Measurements from ENCODE around the gene NDST3. TPM values are rescaled to one million over a fixed set of nuclear protein-coding genes. Genes with fewer than 3 reads are reported as not detected.

NDST3 gene
- total and polyA plus RNA-seq, 9 donors, result 0.03 to 0.20 (median 0.07) TPM; not detected in 3

DNA sequence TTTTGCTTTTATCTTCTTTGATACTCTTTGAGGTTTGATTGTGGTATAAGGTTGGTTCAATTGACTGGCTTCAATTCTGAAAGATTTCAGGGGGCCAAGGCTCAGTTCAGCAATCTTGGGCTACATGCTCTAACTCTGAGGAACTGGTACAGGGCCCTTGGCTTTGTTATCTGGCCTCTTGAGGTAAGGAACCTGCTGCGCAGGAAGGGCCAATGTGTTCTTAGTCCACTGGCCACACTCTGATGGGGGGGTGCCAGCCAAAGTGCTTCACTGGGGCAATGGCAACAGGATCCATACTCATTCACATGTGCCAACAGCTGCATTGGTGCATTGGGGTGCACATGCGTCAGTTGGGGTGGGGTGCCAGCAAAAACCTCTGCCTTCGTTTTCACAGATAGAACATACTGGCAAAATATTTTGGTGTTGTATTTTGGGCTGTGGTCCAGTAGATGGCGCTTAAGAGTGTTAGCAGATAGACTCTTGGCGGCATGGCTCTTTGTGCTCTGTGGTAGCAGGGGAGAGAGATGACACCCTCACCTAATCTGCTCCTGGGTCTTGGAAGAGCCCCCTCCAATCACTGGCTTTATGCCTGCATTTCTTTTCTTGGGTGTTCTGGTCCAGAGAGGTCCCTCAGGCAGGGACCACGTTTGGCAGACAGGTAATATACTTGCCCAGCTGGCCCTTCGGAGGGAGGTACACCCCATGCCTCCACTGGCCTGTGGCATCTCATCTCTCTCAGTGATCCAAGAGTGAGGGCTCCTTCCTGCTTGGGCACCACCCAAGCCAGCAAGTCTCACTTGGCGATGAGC lies 42.9 kb downstream of the NDST3 start:
- 91% methylated on average over 4 of the region's 8 CpGs for WGBS (ENCODE audit: insufficient coverage)
- peaks cover 7% of the 10 kb centered on the region for H3K9me3 ChIP-seq (replicated peaks; ENCODE audit: control insufficient read depth, low read depth, low read length)
- H3K27ac ChIP-seq (ENCODE audit: low read length), result no peak overlapping the region
- H3K4me3 ChIP-seq (ENCODE audit: low read length), result no peak overlapping the region
- DNase-seq, result no peak
- no peaks in the 10 kb centered on the region for H3K27me3 ChIP-seq (ENCODE audit: control insufficient read depth, insufficient read depth, low read length)
- H3K36me3 ChIP-seq (ENCODE audit: control insufficient read depth, insufficient read depth, low read length), result no peaks in the 10 kb centered on the region
- no peaks in the 10 kb centered on the region for H3K4me1 ChIP-seq (ENCODE audit: control insufficient read depth, insufficient read depth, low read length)

DNA sequence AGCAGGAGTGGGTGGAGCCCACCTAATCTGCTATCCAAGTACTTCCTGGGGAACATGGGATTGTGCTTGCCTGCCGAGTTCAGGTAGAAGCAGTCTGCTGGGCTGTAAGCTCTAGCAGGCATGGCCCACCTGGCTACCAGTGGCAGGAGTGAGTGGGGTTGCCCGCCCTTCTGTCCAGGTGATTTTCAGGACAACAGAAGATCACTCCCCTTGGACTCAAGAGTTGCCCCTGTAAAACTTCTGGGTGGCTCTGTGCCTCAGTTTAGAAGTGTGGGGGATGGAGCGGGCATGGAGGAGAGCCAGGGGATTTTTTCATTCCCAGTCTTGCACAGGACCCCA lies 43.5 kb downstream of the NDST3 start:
- Histone ChIP-seq H3K4me1 (ENCODE audit: control insufficient read depth, insufficient read depth, low read length) (no peaks in the 10 kb centered on the region), H3K36me3 (ENCODE audit: control insufficient read depth, insufficient read depth, low read length) (no peaks in the 10 kb centered on the region), H3K27me3 (ENCODE audit: control insufficient read depth, insufficient read depth, low read length) (no peaks in the 10 kb centered on the region), H3K27ac (ENCODE audit: low read length) (no peak overlapping the region), H3K4me3 (ENCODE audit: low read length) (no peak overlapping the region), H3K9me3 (replicated peaks; ENCODE audit: control insufficient read depth, low read depth, low read length) (peaks cover 7% of the 10 kb centered on the region)
- 100% methylated on average over 1 of the region's 3 CpGs for WGBS (ENCODE audit: insufficient coverage)
- no peak for DNase-seq

DNA sequence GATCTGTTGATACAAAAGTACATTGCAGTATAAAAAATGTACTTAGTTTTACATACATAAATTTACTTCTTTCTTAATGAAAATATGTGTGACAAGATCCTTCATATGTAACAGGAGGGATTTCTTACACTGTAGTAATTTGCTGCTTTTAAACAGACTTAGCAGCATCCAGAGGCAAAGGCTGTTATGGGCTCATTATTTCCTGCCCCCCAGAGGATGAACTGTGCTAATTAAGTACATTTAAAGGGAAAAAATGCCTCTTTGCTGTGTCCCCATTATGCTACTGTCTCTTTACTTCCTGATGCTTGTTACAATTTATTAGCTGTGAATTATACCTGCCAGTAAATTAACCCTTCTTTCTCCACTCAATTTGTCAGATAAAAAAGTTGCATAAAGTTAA lies 47.1 kb downstream of the NDST3 start:
- H3K4me1 ChIP-seq (ENCODE audit: control insufficient read depth, insufficient read depth, low read length), result no peaks in the 10 kb centered on the region
- H3K27ac ChIP-seq (ENCODE audit: low read length), result no peak overlapping the region
- no peak for DNase-seq
- no peak overlapping the region for H3K4me3 ChIP-seq (ENCODE audit: low read length)
- H3K27me3 ChIP-seq (ENCODE audit: control insufficient read depth, insufficient read depth, low read length), result no peaks in the 10 kb centered on the region
- no peaks in the 10 kb centered on the region for H3K36me3 ChIP-seq (ENCODE audit: control insufficient read depth, insufficient read depth, low read length)
- peaks cover 7% of the 10 kb centered on the region for H3K9me3 ChIP-seq (replicated peaks; ENCODE audit: control insufficient read depth, low read depth, low read length)

DNA sequence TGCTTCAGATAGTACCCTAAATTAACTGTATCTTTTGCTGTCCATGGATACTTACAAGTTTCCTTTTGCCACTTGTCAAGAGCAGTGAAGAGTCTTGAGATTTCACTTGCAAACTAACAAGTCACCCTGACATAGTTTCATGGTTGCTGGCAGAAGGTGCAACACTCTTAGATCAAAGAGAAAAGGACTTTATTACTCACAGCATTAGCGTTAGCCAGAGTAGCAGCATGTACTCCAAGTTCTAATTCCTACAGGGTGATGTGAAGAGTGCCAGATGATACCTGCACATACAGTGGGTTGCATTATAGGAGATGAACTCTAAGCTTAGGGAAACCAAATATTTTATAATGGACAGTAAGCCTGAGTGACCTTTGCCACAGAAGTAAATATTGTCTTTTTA lies 47.9 kb downstream of the NDST3 start:
- H3K27ac ChIP-seq (ENCODE audit: low read length), result no peak overlapping the region
- H3K4me1 ChIP-seq (ENCODE audit: control insufficient read depth, insufficient read depth, low read length), result no peaks in the 10 kb centered on the region
- no CpG with 5 or more reads among the region's 1 CpG for WGBS (ENCODE audit: insufficient coverage)
- DNase-seq, result no peak
- H3K27me3 ChIP-seq (ENCODE audit: control insufficient read depth, insufficient read depth, low read length), result no peaks in the 10 kb centered on the region
- peaks cover 4% of the 10 kb centered on the region for H3K9me3 ChIP-seq (replicated peaks; ENCODE audit: control insufficient read depth, low read depth, low read length)
- H3K4me3 ChIP-seq (ENCODE audit: low read length), result no peak overlapping the region
- H3K36me3 ChIP-seq (ENCODE audit: control insufficient read depth, insufficient read depth, low read length), result no peaks in the 10 kb centered on the region

DNA sequence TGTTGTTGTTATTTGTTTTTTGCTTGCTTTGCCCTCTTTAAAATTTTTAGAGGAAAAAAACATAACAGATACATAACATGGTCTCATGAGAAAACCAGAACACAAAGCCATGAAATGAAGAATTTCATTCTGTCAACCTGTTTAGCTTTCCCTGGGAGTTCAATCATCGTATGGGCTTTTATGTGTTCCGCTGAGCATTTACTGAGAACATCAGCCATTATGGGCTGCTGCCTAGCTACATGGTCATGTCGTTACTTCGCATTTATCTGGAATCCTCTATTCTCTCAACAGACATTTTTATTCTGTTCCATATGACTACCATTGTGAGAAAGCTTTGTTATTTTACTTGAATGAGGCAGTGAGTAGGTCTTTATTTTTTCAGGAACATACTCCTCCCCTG lies 51.4 kb downstream of the NDST3 start:
- H3K27me3 ChIP-seq (ENCODE audit: control insufficient read depth, insufficient read depth, low read length), result no peaks in the 10 kb centered on the region
- 55% methylated on average over 2 of the region's 4 CpGs for WGBS (ENCODE audit: insufficient coverage)
- DNase-seq, result no peak
- H3K27ac ChIP-seq (ENCODE audit: low read length), result no peak overlapping the region
- no peaks in the 10 kb centered on the region for H3K36me3 ChIP-seq (ENCODE audit: control insufficient read depth, insufficient read depth, low read length)
- H3K4me3 ChIP-seq (ENCODE audit: low read length), result no peak overlapping the region
- no peaks in the 10 kb centered on the region for H3K9me3 ChIP-seq (replicated peaks; ENCODE audit: control insufficient read depth, low read depth, low read length)
- no peaks in the 10 kb centered on the region for H3K4me1 ChIP-seq (ENCODE audit: control insufficient read depth, insufficient read depth, low read length)

DNA sequence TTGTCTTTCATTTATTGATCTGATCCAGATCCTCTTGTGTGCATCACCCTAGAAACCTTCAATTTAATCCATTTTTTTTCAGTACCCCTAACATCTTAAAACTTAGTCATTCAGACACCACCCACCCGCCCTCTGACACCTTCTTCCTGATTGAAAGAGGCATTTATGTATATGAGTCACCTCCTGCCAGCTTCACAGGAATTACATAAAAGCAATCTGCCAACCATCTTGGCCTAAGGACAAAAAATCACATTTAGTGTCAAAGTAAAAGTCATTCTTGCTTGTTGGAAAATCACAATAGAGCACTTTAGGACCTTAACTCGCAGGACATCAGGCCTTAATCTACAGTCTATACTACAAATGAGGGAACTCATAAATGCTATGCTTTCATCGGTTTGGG lies 52.1 kb downstream of the NDST3 start:
- DNase-seq, result no peak
- no peak overlapping the region for H3K4me3 ChIP-seq (ENCODE audit: low read length)
- no peaks in the 10 kb centered on the region for H3K27me3 ChIP-seq (ENCODE audit: control insufficient read depth, insufficient read depth, low read length)
- no peaks in the 10 kb centered on the region for H3K36me3 ChIP-seq (ENCODE audit: control insufficient read depth, insufficient read depth, low read length)
- H3K4me1 ChIP-seq (ENCODE audit: control insufficient read depth, insufficient read depth, low read length), result no peaks in the 10 kb centered on the region
- WGBS (ENCODE audit: insufficient coverage), result no CpG with 5 or more reads among the region's 3 CpGs
- H3K27ac ChIP-seq (ENCODE audit: low read length), result no peak overlapping the region
- H3K9me3 ChIP-seq (replicated peaks; ENCODE audit: control insufficient read depth, low read depth, low read length), result no peaks in the 10 kb centered on the region

DNA sequence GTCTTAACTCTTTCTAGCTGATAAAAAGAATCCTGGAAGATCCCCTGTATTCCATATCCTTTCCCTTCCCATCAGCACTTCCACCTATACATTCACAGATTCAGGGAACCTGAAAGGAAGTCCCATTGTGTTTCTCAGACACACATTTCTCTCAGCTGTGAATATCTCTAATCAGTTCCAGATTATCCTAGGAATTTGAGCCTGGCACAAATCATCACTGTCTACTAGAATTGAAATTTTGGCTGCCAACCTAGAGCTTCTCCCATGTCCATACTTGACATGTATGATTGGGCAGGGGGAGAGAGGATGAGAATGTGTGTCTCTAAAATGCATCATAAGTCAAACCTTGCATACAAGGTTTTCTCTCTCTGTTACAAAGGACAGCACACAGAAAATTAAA lies 53.1 kb downstream of the NDST3 start:
- no peak overlapping the region for H3K27ac ChIP-seq (ENCODE audit: low read length)

DNA sequence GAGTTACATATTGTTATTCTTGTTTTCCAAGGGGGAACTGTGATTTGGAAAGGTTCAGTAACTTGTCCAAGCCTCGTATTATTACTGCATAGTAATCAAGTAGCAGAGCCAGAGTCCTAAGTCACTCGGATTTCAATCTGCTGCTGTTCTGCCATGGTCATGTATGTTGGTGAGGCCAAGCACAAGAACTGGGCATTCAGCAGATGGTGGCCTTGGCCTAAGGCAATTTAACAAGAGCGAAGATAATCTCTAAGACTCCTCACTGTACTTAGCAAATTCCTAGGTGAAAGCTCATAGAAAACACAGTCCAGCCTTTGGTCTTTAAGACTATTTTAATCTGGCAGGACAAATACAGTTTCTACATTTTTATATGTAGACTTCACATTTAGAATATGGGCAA lies 64.8 kb downstream of the NDST3 start:
- DNase-seq, result no peak
- no peak overlapping the region for H3K4me3 ChIP-seq (ENCODE audit: low read length)
- no peak overlapping the region for H3K27ac ChIP-seq (ENCODE audit: low read length)
- H3K36me3 ChIP-seq (ENCODE audit: control insufficient read depth, insufficient read depth, low read length), result no peaks in the 10 kb centered on the region
- no peaks in the 10 kb centered on the region for H3K9me3 ChIP-seq (replicated peaks; ENCODE audit: control insufficient read depth, low read depth, low read length)
- H3K27me3 ChIP-seq (ENCODE audit: control insufficient read depth, insufficient read depth, low read length), result no peaks in the 10 kb centered on the region
- WGBS (ENCODE audit: insufficient coverage), result 20% methylated on average over 1 of the region's 3 CpGs
- no peaks in the 10 kb centered on the region for H3K4me1 ChIP-seq (ENCODE audit: control insufficient read depth, insufficient read depth, low read length)

More for the DNA sequence above, 53.1 kb downstream of the NDST3 start:
- Histone ChIP-seq H3K9me3 (replicated peaks; ENCODE audit: control insufficient read depth, low read depth, low read length) (no peaks in the 10 kb centered on the region), H3K36me3 (ENCODE audit: control insufficient read depth, insufficient read depth, low read length) (no peaks in the 10 kb centered on the region), H3K4me1 (ENCODE audit: control insufficient read depth, insufficient read depth, low read length) (no peaks in the 10 kb centered on the region), H3K27me3 (ENCODE audit: control insufficient read depth, insufficient read depth, low read length) (no peaks in the 10 kb centered on the region), H3K4me3 (ENCODE audit: low read length) (no peak overlapping the region)
- no peak for DNase-seq

DNA sequence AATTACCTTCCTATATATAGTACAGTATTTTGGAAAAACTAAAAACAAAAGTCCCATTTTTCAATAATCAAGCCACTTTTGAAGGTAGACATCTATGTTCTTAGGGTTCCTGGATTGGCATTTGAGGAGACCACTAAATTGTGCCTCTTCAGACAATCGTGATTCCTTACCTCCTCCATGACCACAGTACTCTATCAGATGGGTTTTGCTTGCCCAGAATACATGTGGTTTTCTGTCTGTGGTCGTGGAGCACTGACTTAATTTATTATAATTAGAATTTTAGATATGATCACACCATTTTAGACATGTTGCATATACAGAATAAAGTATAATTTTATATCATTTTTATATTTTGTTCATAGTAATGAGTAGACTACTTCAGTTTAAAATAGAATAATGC lies 67.9 kb downstream of the NDST3 start:
- no peaks in the 10 kb centered on the region for H3K36me3 ChIP-seq (ENCODE audit: control insufficient read depth, insufficient read depth, low read length)
- DNase-seq, result no peak
- no peaks in the 10 kb centered on the region for H3K27me3 ChIP-seq (ENCODE audit: control insufficient read depth, insufficient read depth, low read length)
- WGBS (ENCODE audit: insufficient coverage), result no CpG with 5 or more reads among the region's 2 CpGs
- no peaks in the 10 kb centered on the region for H3K4me1 ChIP-seq (ENCODE audit: control insufficient read depth, insufficient read depth, low read length)
- H3K27ac ChIP-seq (ENCODE audit: low read length), result no peak overlapping the region
- H3K4me3 ChIP-seq (ENCODE audit: low read length), result no peak overlapping the region
- H3K9me3 ChIP-seq (replicated peaks; ENCODE audit: control insufficient read depth, low read depth, low read length), result no peaks in the 10 kb centered on the region

DNA sequence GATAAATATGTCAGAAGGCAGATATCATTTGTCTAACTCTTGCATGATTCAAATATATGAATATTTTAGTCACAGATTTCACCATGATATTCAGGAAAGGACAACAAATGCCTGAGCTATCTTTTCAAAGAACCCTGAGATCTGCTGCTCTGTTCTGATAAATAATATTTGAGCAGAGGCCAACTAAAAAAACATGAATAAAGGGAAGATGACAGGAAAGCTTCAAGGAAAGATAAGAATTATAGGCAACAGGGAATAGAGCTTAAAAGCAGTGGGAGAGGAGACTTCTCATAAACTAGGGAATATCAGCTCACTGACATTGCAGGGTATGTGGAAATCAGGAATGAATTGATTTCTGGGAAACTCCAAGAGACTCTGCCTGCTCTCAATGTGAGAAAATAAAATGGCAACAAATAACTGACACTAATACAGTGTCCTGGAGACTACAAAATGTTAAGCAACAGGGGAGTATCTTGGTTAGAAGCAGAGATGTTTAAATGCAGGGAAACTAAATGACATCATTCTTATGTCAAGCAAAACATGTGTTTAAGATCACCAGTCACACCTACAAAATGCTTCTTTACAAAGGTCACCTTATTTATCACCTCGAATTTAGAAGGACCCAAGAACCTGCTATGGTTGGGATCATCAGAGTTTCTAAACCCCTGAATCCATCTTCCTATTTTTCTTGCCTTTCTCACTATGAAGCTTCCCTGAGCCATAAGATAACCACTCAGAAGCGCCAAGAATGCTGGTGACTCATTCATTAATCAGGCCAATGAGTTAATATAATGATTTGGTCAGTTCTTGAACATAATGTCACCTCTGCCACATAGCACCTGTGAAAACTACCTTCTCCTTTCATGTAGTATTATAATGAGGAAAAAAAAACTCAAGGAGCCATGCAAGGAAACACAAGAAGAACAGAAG lies 78.1 kb downstream of the NDST3 start:
- WGBS (ENCODE audit: insufficient coverage), result 29% methylated on average over 1 of the region's 2 CpGs
- Histone ChIP-seq H3K9me3 (replicated peaks; ENCODE audit: control insufficient read depth, low read depth, low read length) (no peaks in the 10 kb centered on the region), H3K4me1 (ENCODE audit: control insufficient read depth, insufficient read depth, low read length) (no peaks in the 10 kb centered on the region), H3K4me3 (ENCODE audit: low read length) (no peak overlapping the region), H3K36me3 (ENCODE audit: control insufficient read depth, insufficient read depth, low read length) (no peaks in the 10 kb centered on the region), H3K27ac (ENCODE audit: low read length) (no peak overlapping the region), H3K27me3 (ENCODE audit: control insufficient read depth, insufficient read depth, low read length) (no peaks in the 10 kb centered on the region)
- no peak for DNase-seq
